K562 (cell line): Measurements from ENCODE around the gene FGD6. TPM values are rescaled to one million over a fixed set of nuclear protein-coding genes. Genes with fewer than 3 reads are reported as not detected.

ENCODE experiments used
- ATAC-seq: fragments of 200-7000 bp; cut with Tn5 transposase; 3 replicates; pipeline ENCODE4 v1.9.1; 2020; ENCODE audit warnings: moderate library complexity
- BruUV-seq: library from RNA; stranded (reverse); fragments of 400-500 nt; replicated peaks from 2 replicates; lab custom pipeline; 2021; lab: Mats Ljungman, UMichigan
- CTCF ChIA-PET: fragments of 300-600 bp; formaldehyde crosslinking; extraction: SDS; loops from one replicate; lab custom pipeline; 2021; ENCODE audit warnings: low intra/inter-chr PET ratio; lab: Yijun Ruan, JAX
- POLR2A ChIA-PET: fragments of 300-600, 350-650 bp; sonication (Branson Sonifier 250); formaldehyde crosslinking; extraction: SDS; loops from one replicate; lab custom pipeline; 2021; ENCODE audit warnings: antibody characterized with exemption, inconsistent platforms; lab: Yijun Ruan, JAX
- DNase-seq, 4 experiments: peaks; one replicate each; pipeline versions ENCODE4 v3.0.0 to v3.0.0-alpha.2; 2011 to 2018; ENCODE audit warnings: low spot score in 3 of 4, mixed read lengths in 3 of 4; ENCODE audit errors: extremely low read depth in 1 of 4
- FAIRE-seq: peaks from 2 replicates; lab custom pipeline; 2011; peaks lifted over from hg19 to GRCh38; lab: Jason Lieb, UNC
- H2AFZ ChIP-seq: 2 replicates; pipeline ENCODE4 v1.6.0; 2011; ENCODE audit warnings: low read depth, low read length, control low read depth, inconsistent platforms
- H3K27ac ChIP-seq: fragments of 200-600 bp; 3 replicates; pipeline ENCODE4 v1.8.0; 2011; ENCODE audit warnings: low read depth, mild to moderate bottlenecking, control low read depth, inconsistent platforms, low read length, moderate library complexity, mixed read lengths; ENCODE audit errors: extremely low read depth
- H3K27me3 ChIP-seq, 2 experiments: fragments of 300-600 bp in 1 of 2; 2 replicates in 1 of 2; 3 replicates in 1 of 2; pipeline versions ENCODE4 v1.6.0 to v1.8.0; 2011; ENCODE audit warnings: inconsistent platforms in 2 of 2, low read length in 2 of 2, mild to moderate bottlenecking in 1 of 2, mixed read lengths in 1 of 2, moderate library complexity in 1 of 2; ENCODE audit not compliant: control insufficient read depth in 2 of 2, insufficient read depth in 2 of 2
- H3K36me3 ChIP-seq: fragments of 300-600 bp; 3 replicates; pipeline ENCODE4 v1.8.0; 2011; ENCODE audit warnings: mild to moderate bottlenecking, low read length, inconsistent platforms; ENCODE audit not compliant: control insufficient read depth, insufficient read depth
- H3K4me1 ChIP-seq, 2 experiments: fragments of 200-600 bp in 1 of 2; replicated peaks in 1 of 2; 2 replicates in 1 of 2; 3 replicates in 1 of 2; pipeline versions ENCODE4 v1.5.1 to v1.8.0; 2011; ENCODE audit warnings: inconsistent platforms in 2 of 2, low read length in 2 of 2, mild to moderate bottlenecking in 1 of 2, mixed read lengths in 1 of 2, moderate library complexity in 1 of 2; ENCODE audit not compliant: control insufficient read depth in 2 of 2, insufficient read depth in 2 of 2
- H3K4me2 ChIP-seq: 2 replicates; pipeline ENCODE4 v1.6.1; 2011; ENCODE audit warnings: low read length, control low read depth, inconsistent platforms, mixed read lengths; ENCODE audit not compliant: insufficient read depth
- H3K4me3 ChIP-seq: fragments of 200-600 bp; sonication (generic), shearing (Covaris generic); 2 replicates; pipeline ENCODE4 v1.5.1; 2016; ENCODE audit warnings: control low read depth, inconsistent platforms
- H3K79me2 ChIP-seq: fragments of 200-600 bp; 3 replicates; pipeline ENCODE4 v1.8.0; 2011; ENCODE audit warnings: low read length, inconsistent platforms; ENCODE audit not compliant: control insufficient read depth, insufficient read depth
- H3K9ac ChIP-seq, 2 experiments: 2 replicates each; pipeline versions ENCODE4 v1.6.0 to v1.6.1; 2011; ENCODE audit warnings: low read depth in 2 of 2, low read length in 2 of 2, control low read depth in 1 of 2, inconsistent platforms in 1 of 2, mild to moderate bottlenecking in 1 of 2, mixed read lengths in 1 of 2; ENCODE audit not compliant: insufficient read depth in 1 of 2
- H3K9me1 ChIP-seq: one replicate; pipeline ENCODE4 v1.6.0; 2011; ENCODE audit warnings: inconsistent platforms, mild to moderate bottlenecking, low read length, moderate library complexity; ENCODE audit not compliant: control insufficient read depth, insufficient read depth
- H3K9me3 ChIP-seq: replicated peaks from 2 replicates; pipeline ENCODE4 v1.5.1; 2011; ENCODE audit warnings: low read depth, low read length, inconsistent platforms; ENCODE audit not compliant: control insufficient read depth, insufficient read depth
- H4K20me1 ChIP-seq: replicated peaks from 2 replicates; pipeline ENCODE4 v1.6.1; 2011; ENCODE audit warnings: low read length, inconsistent platforms, mixed read lengths; ENCODE audit not compliant: control insufficient read depth, insufficient read depth
- GTF2A2 ChIP-seq: IDR thresholded peaks from 2 replicates; pipeline ENCODE4 v1.6.1; 2016; ENCODE audit warnings: mild to moderate bottlenecking, missing genetic modification characterization, missing compliant biosample characterization
- HMG20A ChIP-seq: fragments of 450-650 bp; formaldehyde crosslinking; conservative IDR thresholded peaks from 2 replicates; pipeline ENCODE4 v1.4.0; 2020; ENCODE audit warnings: mild to moderate bottlenecking, mixed read lengths
- HOXB6 ChIP-seq: fragments of 250-450 bp; sonication (Bioruptor Pico); IDR thresholded peaks from 2 replicates; pipeline ENCODE4 v1.5.1; 2022; ENCODE audit warnings: mild to moderate bottlenecking, borderline replicate concordance
- KAT8 ChIP-seq: fragments of 450-650 bp; IDR thresholded peaks from 2 replicates; pipeline ENCODE4 v1.6.1; 2016; ENCODE audit warnings: low read depth, mild to moderate bottlenecking
- KHSRP ChIP-seq: fragments of 450-650 bp; IDR thresholded peaks from 2 replicates; pipeline ENCODE4 v1.6.1; 2017
- L3MBTL2 ChIP-seq: fragments of 450-650 bp; IDR thresholded peaks from 2 replicates; pipeline ENCODE4 v1.6.1; 2016; ENCODE audit warnings: mild to moderate bottlenecking, moderate library complexity
- NFIC ChIP-seq: fragments of 450-650 bp; IDR thresholded peaks from 2 replicates; pipeline ENCODE4 v1.6.1; 2017; ENCODE audit warnings: mild to moderate bottlenecking, inconsistent platforms
- PCBP2 ChIP-seq: fragments of 200-400 bp; formaldehyde crosslinking; IDR thresholded peaks from 2 replicates; pipeline ENCODE4 v1.6.1; 2018; ENCODE audit warnings: low read length, low read depth, mild to moderate bottlenecking, moderate library complexity; ENCODE audit not compliant: poor library complexity, severe bottlenecking
- PKNOX1 ChIP-seq: fragments of 450-650 bp; IDR thresholded peaks from 2 replicates; pipeline ENCODE4 v1.6.1; 2016
- PURB ChIP-seq: sonication (generic); formaldehyde crosslinking; IDR thresholded peaks from 2 replicates; pipeline ENCODE4 v1.9.0; 2021; ENCODE audit warnings: low read depth, mild to moderate bottlenecking, missing genetic modification reagents
- SMARCA4 ChIP-seq: fragments of 450-650 bp; IDR thresholded peaks from 2 replicates; pipeline ENCODE4 v1.6.1; 2016
- ZNF395 ChIP-seq: fragments of 200-800 bp; sonication (Bioruptor generic); IDR thresholded peaks from 2 replicates; pipeline ENCODE4 v1.6.1; 2017; ENCODE audit warnings: missing genetic modification characterization, missing compliant biosample characterization
- in situ Hi-C: fragments of 300-500 bp; cut with MboI; formaldehyde crosslinking; loops from 4 replicates; pipeline ENCODE4 v1.15.0; 2018; ENCODE audit warnings: inconsistent platforms, mixed read lengths
- intact Hi-C: fragments of 100-400 bp; cut with micrococcal nuclease; formaldehyde crosslinking; loops from 2 replicates; pipeline ENCODE4 v1.14.2; 2022
- polyA plus RNA-seq, 8 experiments: library from polyadenylated mRNA; depleted of rRNA in 4 of 8; stranded (reverse) in 5 of 8; unstranded in 3 of 8; fragments of >200 nt; fragmentation: Nextera tagmentation in 2 of 8; fragmentation: Illumina TruSeq in 1 of 8; extraction: Ambion mirVana in 2 of 8; extraction: Trizol in 1 of 8; gene quantifications; 2 replicates each; pipeline versions ENCODE4 v1.2.1 to v1.2.3, GENCODE V29; 2011 to 2014; ENCODE audit warnings: inconsistent platforms in 1 of 8, missing spikeins in 1 of 8
- total RNA-seq, 7 experiments: library from RNA; depleted of rRNA in 6 of 7; stranded (reverse); fragments of >200 nt in 6 of 7; fragmentation: Illumina TruSeq in 2 of 7; extraction: Trizol in 2 of 7; gene quantifications; 2 replicates each; pipeline versions ENCODE4 v1.2.1 to v1.2.3, GENCODE V29; 2011 to 2021; ENCODE audit warnings: low replicate concordance in 1 of 7

FGD6 gene
- total and polyA plus RNA-seq, 9 of the 15 experiments (the other 6 are each of a cell fraction or from before 2014, with no cell fraction given): 1.5 to 11.1 (median 5.8) TPM

DNA sequence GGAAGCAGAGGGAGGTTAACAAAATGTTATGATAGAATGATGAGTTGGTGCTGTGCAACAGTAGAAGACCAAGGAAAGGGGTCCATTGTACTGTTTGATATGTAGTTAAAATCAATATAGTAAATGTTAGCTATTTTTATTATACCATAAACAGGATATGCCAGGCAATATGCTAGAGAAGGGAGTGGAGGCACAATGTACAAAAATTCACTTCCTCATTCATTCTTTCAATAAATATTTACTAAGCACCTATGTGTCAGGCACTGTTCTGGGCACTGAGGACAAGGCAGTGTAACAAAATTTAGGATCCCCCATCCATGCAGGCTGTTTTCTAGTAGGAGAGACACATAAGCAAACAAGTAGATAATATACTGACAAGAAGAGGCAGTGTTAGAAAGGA lies 25.0 kb downstream of the FGD6 start:
- no peaks in the 10 kb centered on the region for H3K27me3 ChIP-seq
- H3K4me3 ChIP-seq: no peak overlapping the region
- no peak for DNase-seq
- in situ Hi-C loops (no loop called here), intact Hi-C loops (no loop called here)
- BruUV-seq: no TSS peak
- H3K9me3 ChIP-seq: no peaks in the 10 kb centered on the region
- TF ChIP-seq HOXB6 (CRISPR knock-in tag) (no peak), PURB (no peak), SMARCA4 (no peak), KAT8 (no peak), KHSRP (no peak), GTF2A2 (tag) (no peak), PCBP2 (no peak), ZNF395 (CRISPR knock-in tag) (no peak), L3MBTL2 (no peak), PKNOX1 (no peak), HMG20A (CRISPR knock-in tag) (no peak), NFIC (no peak)
- H3K4me1 ChIP-seq: peaks cover 4 to 10% of the 10 kb centered on the region in 2 experiments; a peak in 4 of 5 replicates
- no peaks in the 10 kb centered on the region for H4K20me1 ChIP-seq
- ChIA-PET CTCF (no interaction called here), POLR2A (no interaction called here)
- H2AFZ ChIP-seq: no peak overlapping the region
- H3K9ac ChIP-seq: no peak overlapping the region
- no peaks in the 10 kb centered on the region; the same call in 2 of the 3 replicates for H3K36me3 ChIP-seq
- ATAC-seq: no peak
- H3K27ac ChIP-seq: no peak overlapping the region
- no peaks in the 10 kb centered on the region for H3K9me1 ChIP-seq
- no peaks in the 10 kb centered on the region for H3K79me2 ChIP-seq
- no peak for FAIRE-seq
- no peak overlapping the region for H3K4me2 ChIP-seq
